Progenitor cell of endocrine pancreas (in vitro differentiated cells): ENCODE measurements around the gene UGT2A2. TPM values are rescaled to one million over a fixed set of nuclear protein-coding genes. Genes with fewer than 3 reads are reported as not detected.
A peak's percentile ranks its signal among the peaks of the same experiment; 100 is the strongest.

Source experiments
- DNase-seq: peaks from one replicate; pipeline ENCODE4 v3.0.0; 2021; ENCODE audit warnings: low spot score; ENCODE audit not compliant: unreplicated experiment
- H3K27ac Mint-ChIP-seq: 2 replicates; pipeline ENCODE4 v1.8.0; 2021; ENCODE audit warnings: mild to moderate bottlenecking, moderate library complexity, mixed read lengths
- H3K27me3 Mint-ChIP-seq: 2 replicates; pipeline ENCODE4 v1.8.0; 2021; ENCODE audit warnings: mixed read lengths
- H3K36me3 Mint-ChIP-seq: 2 replicates; pipeline ENCODE4 v1.8.0; 2022; ENCODE audit warnings: mixed read lengths; ENCODE audit not compliant: insufficient read depth
- H3K4me1 Mint-ChIP-seq: 2 replicates; pipeline ENCODE4 v1.8.0; 2021; ENCODE audit warnings: low read depth, mixed read lengths
- H3K4me3 Mint-ChIP-seq: 2 replicates; pipeline ENCODE4 v1.8.0; 2021; ENCODE audit warnings: low read depth, mild to moderate bottlenecking, moderate library complexity, mixed read lengths
- H3K9me3 Mint-ChIP-seq: 2 replicates; pipeline ENCODE4 v1.8.0; 2021; ENCODE audit warnings: low read depth, mixed read lengths
- CTCF ChIP-seq: fragments of 200-600 bp; sonication (generic); IDR thresholded peaks from one replicate; pipeline ENCODE4 v1.5.0; 2021; ENCODE audit warnings: antibody characterized with exemption, mild to moderate bottlenecking; ENCODE audit not compliant: unreplicated experiment
- total RNA-seq: library from RNA; stranded (reverse); gene quantifications from 2 replicates; pipeline ENCODE4 v1.2.1, GENCODE V29; 2021

UGT2A2 gene
- total RNA-seq, 1 donor from 2014 or later: not detected

GRCh38 chr4:69642961-69643360 lies 3.5 kb upstream of the UGT2A2 start:
- Mint-ChIP-seq H3K27ac (no peak overlapping the region), H3K9me3 (peaks cover 7% of the 10 kb centered on the region), H3K36me3 (no peaks in the 10 kb centered on the region), H3K4me1 (peaks cover 19% of the 10 kb centered on the region), H3K27me3 (no peaks in the 10 kb centered on the region), H3K4me3 (no peak overlapping the region)
- no peak for DNase-seq
- no peak for TF ChIP-seq CTCF

GRCh38 chr4:69640289-69640688 lies 847 bp upstream of the UGT2A2 start:
- H3K9me3 Mint-ChIP-seq: peaks cover 7% of the 10 kb centered on the region
- no peak for TF ChIP-seq CTCF
- H3K36me3 Mint-ChIP-seq: no peaks in the 10 kb centered on the region
- H3K27ac Mint-ChIP-seq: no peak overlapping the region
- H3K4me3 Mint-ChIP-seq: no peak overlapping the region
- no peaks in the 10 kb centered on the region for H3K27me3 Mint-ChIP-seq
- no peak for DNase-seq
- peaks cover 14% of the 10 kb centered on the region for H3K4me1 Mint-ChIP-seq

GRCh38 chr4:69617083-69617694 lies 22.3 kb downstream of the UGT2A2 start:
- TF ChIP-seq CTCF: peak; percentile 79
- no peak overlapping the region for H3K27ac Mint-ChIP-seq
- peaks cover 11% of the 10 kb centered on the region for H3K4me1 Mint-ChIP-seq
- no peak for DNase-seq
- H3K9me3 Mint-ChIP-seq: peaks cover 27% of the 10 kb centered on the region
- peaks cover 9% of the 10 kb centered on the region for H3K36me3 Mint-ChIP-seq
- H3K4me3 Mint-ChIP-seq: no peak overlapping the region
- no peaks in the 10 kb centered on the region for H3K27me3 Mint-ChIP-seq

- Mint-ChIP-seq H3K27me3 (no peaks in the 10 kb centered on the region), H3K9me3 (peaks cover 11% of the 10 kb centered on the region), H3K4me1 (no peaks in the 10 kb centered on the region), H3K36me3 (peaks cover 2% of the 10 kb centered on the region), H3K27ac (no peak overlapping the region), H3K4me3 (no peak overlapping the region)
- TF ChIP-seq CTCF: no peak
- DNase-seq: no peak
Observed at GRCh38 chr4:69610484-69610883, 29.0 kb downstream of the UGT2A2 start.

GRCh38 chr4:69601065-69601464 lies 38.4 kb downstream of the UGT2A2 start:
- Mint-ChIP-seq H3K4me1 (no peaks in the 10 kb centered on the region), H3K9me3 (no peaks in the 10 kb centered on the region), H3K27me3 (no peaks in the 10 kb centered on the region), H3K4me3 (no peak overlapping the region), H3K36me3 (no peaks in the 10 kb centered on the region), H3K27ac (no peak overlapping the region)
- TF ChIP-seq CTCF: no peak
- DNase-seq: no peak
